Ovary (tissue), 9 donors: ENCODE results near the gene GJC3. TPM values are rescaled to one million over a fixed set of nuclear protein-coding genes. Genes with fewer than 3 reads are reported as not detected.
"Not testable (repeated sequence)": the region's sequence is repeated elsewhere in the genome, so short reads cannot be mapped to it uniquely, and the experiment has no call there.

Experiments used
- DNase-seq, 5 donors: peaks; one replicate each; pipeline ENCODE4 v3.0.0-alpha.2; 2019 to 2020
- H3K27ac ChIP-seq, 2 donors: fragments of 200-600 bp; one replicate each; pipeline versions ENCODE4 v1.5.1 to v1.8.0; 2019 to 2022
- H3K27me3 ChIP-seq: fragments of 200-600 bp; one replicate; pipeline ENCODE4 v1.8.0; 2022
- H3K36me3 ChIP-seq: fragments of 200-600 bp; sonication (generic); one replicate; pipeline ENCODE4 v1.5.1; 2019
- H3K4me1 ChIP-seq: one replicate; pipeline ENCODE4 v1.8.1; 2013; ENCODE audit warnings: mild to moderate bottlenecking, moderate library complexity; ENCODE audit not compliant: insufficient read depth
- H3K4me3 ChIP-seq: fragments of 200-600 bp; sonication (generic); one replicate; pipeline ENCODE4 v1.5.1; 2017
- H3K9me3 ChIP-seq, 2 donors: fragments of 200-600 bp in 1 of 2; sonication (generic) in 1 of 2; one replicate each; pipeline versions ENCODE4 v1.5.1 to v1.8.1; 2013 to 2019; ENCODE audit warnings: mild to moderate bottlenecking in 1 of 2, moderate library complexity in 1 of 2
- CTCF ChIP-seq, 3 donors: fragments of 450-650 bp in 2 of 3; fragments of 200-600 bp in 1 of 3; IDR thresholded peaks; one replicate each; pipeline versions ENCODE4 v1.5.1 to v1.8.0; 2016 to 2022; ENCODE audit warnings: antibody characterized with exemption in 3 of 3, mild to moderate bottlenecking in 1 of 3
- EP300 ChIP-seq: sonication (generic); formaldehyde crosslinking; IDR thresholded peaks from one replicate; pipeline ENCODE4 v1.6.1; 2017; ENCODE audit warnings: antibody characterized with exemption
- POLR2A ChIP-seq: fragments of 450-650 bp; IDR thresholded peaks from one replicate; pipeline ENCODE4 v1.6.1; 2017; ENCODE audit warnings: antibody characterized with exemption, mild to moderate bottlenecking, moderate library complexity
- WGBS, 3 donors: extraction: QIAGEN DNeasy Blood & Tissue Kit in 1 of 3; methylation state at CpG; one replicate each; pipeline versions ENCODE4 v1.1.5 to v1.1.7; 2013 to 2017; 5-methylcytosine and 5-hydroxymethylcytosine counted together
- intact Hi-C, 4 donors: fragments of 100-400 bp; cut with DNase I; formaldehyde crosslinking; loops; one replicate each; pipeline versions ENCODE4 v1.11.0 to v1.15.1; 2022 to 2023
- polyA plus RNA-seq, 2 donors: library from polyadenylated mRNA; stranded (reverse); fragments of 200-250 nt in 1 of 2; fragments of 350-450 nt in 1 of 2; fragmentation: Illumina TruSeq in 1 of 2; extraction: RNeasy Lipid Tissue Mini Kit (QIAGEN cat#74804) in 1 of 2; gene quantifications; one replicate each; pipeline ENCODE4 v1.2.3, GENCODE V29; 2013 to 2014
- total RNA-seq, 7 donors: library from RNA; depleted of rRNA in 2 of 7; stranded (reverse); fragments of >200 nt in 2 of 7; fragmentation: NEBNext Ultra II Directional in 3 of 7; extraction: Animal tissue kit (Norgen Biotek cat#: 25700) in 3 of 7; gene quantifications; one replicate each; pipeline versions ENCODE4 v1.1.0 to v1.2.4, GENCODE V29; 2016 to 2023
- donor health status: DM: no; HTN: no; CAD: no; lungs with moderate emphysema.
- donor health status: DM: no; HTN: no; CAD: no.
- donor health status: Bipolar disorder and iron deficiency.
- donor health status: DM: yes; HTN: yes; CAD: no.
- donor health status: DM: no; HTN: no; CAD: no.
- donor health status: DM: yes; HTN: yes; CAD: no.

The GJC3 gene
- total and polyA plus RNA-seq, 9 donors = 0.18 to 1.3 (median 0.39) TPM; not detected in 3

- no peaks in the 10 kb centered on the region for H3K4me1 ChIP-seq
- 36 to 53% (median 40%) methylated on average over 4 of the region's 4 CpGs for WGBS, 3 donors
- DNase-seq = no peak
- H3K9me3 ChIP-seq = no peaks in the 10 kb centered on the region
- no peaks in the 10 kb centered on the region for H3K36me3 ChIP-seq
- H3K27ac ChIP-seq = no peak overlapping the region
- no peak overlapping the region for H3K4me3 ChIP-seq
- intact Hi-C loops = no loop called here
- TF ChIP-seq CTCF (IDR thresholded peaks at IDR 0.05) (no peak), POLR2A (no peak), EP300 (no peak)
- no peaks in the 10 kb centered on the region for H3K27me3 ChIP-seq
These were observed 15.2 kb upstream of the GJC3 start for GRCh38 chr7:99944497-99945070.

GRCh38 chr7:99943641-99944496, 14.4 kb upstream of the GJC3 start:
- 31 to 47% (median 38%) methylated on average over 14 of the region's 14 CpGs for WGBS, 3 donors
- no peak overlapping the region for H3K4me3 ChIP-seq
- no peak overlapping the region for H3K27ac ChIP-seq
- DNase-seq = no peak
- H3K36me3 ChIP-seq = no peaks in the 10 kb centered on the region
- H3K27me3 ChIP-seq = no peaks in the 10 kb centered on the region
- TF ChIP-seq EP300 (no peak), CTCF (IDR thresholded peaks at IDR 0.05) (no peak), POLR2A (no peak)
- no peaks in the 10 kb centered on the region for H3K9me3 ChIP-seq
- H3K4me1 ChIP-seq = no peaks in the 10 kb centered on the region
- intact Hi-C loops = no loop called here

- WGBS, 3 donors = 91 to 95% (median 92%) methylated on average over 2 of the region's 2 CpGs
- Histone ChIP-seq H3K36me3 (no peaks in the 10 kb centered on the region), H3K27ac (no peak overlapping the region), H3K9me3 (no peaks in the 10 kb centered on the region), H3K4me3 (no peak overlapping the region), H3K27me3 (no peaks in the 10 kb centered on the region), H3K4me1 (no peaks in the 10 kb centered on the region)
- TF ChIP-seq EP300 = no peak
- no peak for TF ChIP-seq CTCF (IDR thresholded peaks at IDR 0.05)
- no peak for DNase-seq
- intact Hi-C loops = no loop called here
These were observed 8.9 kb upstream of the GJC3 start for GRCh38 chr7:99938296-99938695.

- H3K36me3 ChIP-seq, H3K9me3 ChIP-seq, H3K4me1 ChIP-seq, DNase-seq, intact Hi-C loops, H3K27ac ChIP-seq, H3K4me3 ChIP-seq, H3K27me3 ChIP-seq: not testable (repeated sequence)
- 30 to 34% (median 32%) methylated on average over 4 of the region's 4 CpGs for WGBS, 3 donors
These were observed 5.6 kb upstream of the GJC3 start for GRCh38 chr7:99935009-99935408.

- WGBS, 3 donors = 72 to 85% (median 76%) methylated on average over 3 of the region's 3 CpGs
- Histone ChIP-seq H3K4me1 (no peaks in the 10 kb centered on the region), H3K9me3 (no peaks in the 10 kb centered on the region), H3K4me3 (no peak overlapping the region), H3K27me3 (no peaks in the 10 kb centered on the region), H3K36me3 (no peaks in the 10 kb centered on the region), H3K27ac (no peak overlapping the region)
- intact Hi-C loops = no loop called here
- no peak for TF ChIP-seq CTCF (IDR thresholded peaks at IDR 0.05)
- no peak for TF ChIP-seq EP300
- no peak for TF ChIP-seq POLR2A
- no peak for DNase-seq
These were observed 956 bp upstream of the GJC3 start for GRCh38 chr7:99930376-99930775.
